ENCODE results near the gene EXD2.

GRCh38 chr14:69268763-69269162 lies 77.5 kb downstream of the EXD2 start:
- TF ChIP-seq, protein P1, sequence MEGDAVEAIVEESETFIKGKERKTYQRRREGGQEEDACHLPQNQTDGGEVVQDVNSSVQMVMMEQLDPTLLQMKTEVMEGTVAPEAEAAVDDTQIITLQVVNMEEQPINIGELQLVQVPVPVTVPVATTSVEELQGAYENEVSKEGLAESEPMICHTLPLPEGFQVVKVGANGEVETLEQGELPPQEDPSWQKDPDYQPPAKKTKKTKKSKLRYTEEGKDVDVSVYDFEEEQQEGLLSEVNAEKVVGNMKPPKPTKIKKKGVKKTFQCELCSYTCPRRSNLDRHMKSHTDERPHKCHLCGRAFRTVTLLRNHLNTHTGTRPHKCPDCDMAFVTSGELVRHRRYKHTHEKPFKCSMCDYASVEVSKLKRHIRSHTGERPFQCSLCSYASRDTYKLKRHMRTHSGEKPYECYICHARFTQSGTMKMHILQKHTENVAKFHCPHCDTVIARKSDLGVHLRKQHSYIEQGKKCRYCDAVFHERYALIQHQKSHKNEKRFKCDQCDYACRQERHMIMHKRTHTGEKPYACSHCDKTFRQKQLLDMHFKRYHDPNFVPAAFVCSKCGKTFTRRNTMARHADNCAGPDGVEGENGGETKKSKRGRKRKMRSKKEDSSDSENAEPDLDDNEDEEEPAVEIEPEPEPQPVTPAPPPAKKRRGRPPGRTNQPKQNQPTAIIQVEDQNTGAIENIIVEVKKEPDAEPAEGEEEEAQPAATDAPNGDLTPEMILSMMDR (IDR thresholded peaks at IDR 0.05; ENCODE audit: insufficient read depth, low read length), result no peak
- TF ChIP-seq REST (IDR thresholded peaks at IDR 0.05; ENCODE audit: insufficient replicate concordance, low read depth) (no peak), POLR2AphosphoS5 (IDR thresholded peaks at IDR 0.05; ENCODE audit: low read depth) (no peak), GABPA (IDR thresholded peaks at IDR 0.05; ENCODE audit: low read depth) (no peak), SPI1 (IDR thresholded peaks at IDR 0.05; ENCODE audit: borderline replicate concordance, low read depth) (no peak)
